Choroid plexus epithelial cell (primary cell): ENCODE data around the gene KCNE4.

ENCODE experiments used
- DNase-seq: peaks from one replicate; pipeline ENCODE4 v3.0.0-alpha.2; 2010; ENCODE audit warnings: low read depth
- H3K4me3 ChIP-seq: 2 replicates; pipeline ENCODE4 v1.5.1; 2011; ENCODE audit warnings: low read depth, mild to moderate bottlenecking, control low read depth, low read length, moderate library complexity
- CTCF ChIP-seq: conservative IDR thresholded peaks from 2 replicates; pipeline ENCODE4 v1.5.1; 2011; ENCODE audit warnings: low read depth, mild to moderate bottlenecking, control low read depth, inconsistent platforms, low read length, moderate library complexity

The KCNE4 gene

GRCh38 chr2:223056701-223057418, 4.9 kb downstream of the KCNE4 start:
- no peak overlapping the region for H3K4me3 ChIP-seq
- peak; percentile 59 for DNase-seq
- no peak for TF ChIP-seq CTCF

- TF ChIP-seq CTCF, result no peak
- no peak for DNase-seq
- no peak overlapping the region for H3K4me3 ChIP-seq
These were observed 5.6 kb downstream of the KCNE4 start for GRCh38 chr2:223057569-223057968.

- H3K4me3 ChIP-seq, result no peak overlapping the region
- no peak for TF ChIP-seq CTCF
- DNase-seq, result peak; percentile 58
These were observed 7.1 kb downstream of the KCNE4 start for GRCh38 chr2:223058952-223059716.

GRCh38 chr2:223060201-223060825, 8.3 kb downstream of the KCNE4 start:
- TF ChIP-seq CTCF, result no peak
- no peak overlapping the region for H3K4me3 ChIP-seq
- no peak for DNase-seq

- H3K4me3 ChIP-seq, result no peak overlapping the region
- peak; percentile 46 for DNase-seq
- no peak for TF ChIP-seq CTCF
These were observed 10.4 kb downstream of the KCNE4 start for GRCh38 chr2:223062396-223062795.

GRCh38 chr2:223065107-223065506, 13.1 kb downstream of the KCNE4 start:
- H3K4me3 ChIP-seq, result no peak overlapping the region
- DNase-seq, result no peak
- no peak for TF ChIP-seq CTCF
